OCI-LY1 (cell line): ENCODE measurements around the gene ROBO1.

Experiments
- H2AFZ ChIP-seq: fragments of 200-600 bp; sonication (generic), shearing (Covaris generic); 2 replicates; pipeline ENCODE4 v1.6.0; 2014; ENCODE audit warnings: antibody characterized with exemption, mild to moderate bottlenecking, low read length
- H3F3A ChIP-seq: fragments of 200-600 bp; sonication (generic), shearing (Covaris generic); 2 replicates; pipeline ENCODE4 v1.6.0; 2014; ENCODE audit warnings: mild to moderate bottlenecking, antibody characterized with exemption, low read length, moderate library complexity; ENCODE audit not compliant: insufficient read depth
- H3K27ac ChIP-seq: fragments of 200-600 bp; sonication (generic); 2 replicates; pipeline ENCODE4 v1.5.1; 2014; ENCODE audit warnings: low read length, mixed run types, mild to moderate bottlenecking, low read depth; ENCODE audit not compliant: poor library complexity, severe bottlenecking
- H3K27me3 ChIP-seq: fragments of 200-600 bp; sonication (generic); 2 replicates; pipeline ENCODE4 v1.6.0; 2014; ENCODE audit warnings: antibody characterized with exemption, mild to moderate bottlenecking, low read length, moderate library complexity; ENCODE audit not compliant: insufficient read depth
- H3K36me3 ChIP-seq: fragments of 200-600 bp; sonication (generic); 2 replicates; pipeline ENCODE4 v1.6.1; 2014; ENCODE audit warnings: mild to moderate bottlenecking, antibody characterized with exemption, low read length, moderate library complexity, mixed read lengths; ENCODE audit not compliant: insufficient read depth
- H3K4me1 ChIP-seq: fragments of 200-600 bp; sonication (generic); 2 replicates; pipeline ENCODE4 v1.5.1; 2014; ENCODE audit warnings: mild to moderate bottlenecking, low read length, moderate library complexity; ENCODE audit not compliant: insufficient read depth, severe bottlenecking
- H3K4me2 ChIP-seq: fragments of 200-600 bp; sonication (generic), shearing (Covaris generic); 2 replicates; pipeline ENCODE4 v1.6.1; 2014; ENCODE audit warnings: low read length
- H3K4me3 ChIP-seq: fragments of 200-600 bp; sonication (generic); 2 replicates; pipeline ENCODE4 v1.5.1; 2014; ENCODE audit warnings: low read length, low read depth, mild to moderate bottlenecking, mixed read lengths; ENCODE audit not compliant: poor library complexity, severe bottlenecking
- H3K79me2 ChIP-seq: fragments of 200-600 bp; shearing (Covaris generic); 2 replicates; pipeline ENCODE4 v1.6.1; 2016; ENCODE audit warnings: mixed run types, low read length, mixed read lengths; ENCODE audit not compliant: insufficient read depth
- H3K9ac ChIP-seq: fragments of 200-600 bp; sonication (generic), shearing (Covaris generic); 2 replicates; pipeline ENCODE4 v1.6.1; 2014; ENCODE audit warnings: mild to moderate bottlenecking, low read length, mixed read lengths
- H3K9me2 ChIP-seq: fragments of 200-600 bp; sonication (generic), shearing (Covaris generic); 2 replicates; pipeline ENCODE4 v1.6.1; 2014; ENCODE audit warnings: low read depth, mild to moderate bottlenecking, low read length, mixed read lengths
- H3K9me3 ChIP-seq: fragments of 200-600 bp; shearing (Covaris generic); 2 replicates; pipeline ENCODE4 v1.6.1; 2014; ENCODE audit warnings: low read length, mixed read lengths
- H4K20me1 ChIP-seq: fragments of 200-600 bp; sonication (generic), shearing (Covaris generic); 2 replicates; pipeline ENCODE4 v1.6.0; 2016; ENCODE audit warnings: mild to moderate bottlenecking, low read length; ENCODE audit not compliant: insufficient read depth
- EZH2 ChIP-seq: fragments of 200-600 bp; sonication (generic), shearing (Covaris generic); IDR thresholded peaks from 2 replicates; pipeline ENCODE4 v1.8.0; 2017; ENCODE audit warnings: borderline replicate concordance, mixed run types, mild to moderate bottlenecking, antibody characterized with exemption, low read length, moderate library complexity, mixed read lengths
- TF ChIP-seq, protein P1 (sequence below): fragments of 200-600 bp; sonication (generic), shearing (Covaris generic); IDR thresholded peaks from 2 replicates; pipeline ENCODE4 v1.5.1; 2017; ENCODE audit warnings: mild to moderate bottlenecking, antibody characterized with exemption, low read length, moderate library complexity, mixed read lengths

ROBO1 gene

DNA sequence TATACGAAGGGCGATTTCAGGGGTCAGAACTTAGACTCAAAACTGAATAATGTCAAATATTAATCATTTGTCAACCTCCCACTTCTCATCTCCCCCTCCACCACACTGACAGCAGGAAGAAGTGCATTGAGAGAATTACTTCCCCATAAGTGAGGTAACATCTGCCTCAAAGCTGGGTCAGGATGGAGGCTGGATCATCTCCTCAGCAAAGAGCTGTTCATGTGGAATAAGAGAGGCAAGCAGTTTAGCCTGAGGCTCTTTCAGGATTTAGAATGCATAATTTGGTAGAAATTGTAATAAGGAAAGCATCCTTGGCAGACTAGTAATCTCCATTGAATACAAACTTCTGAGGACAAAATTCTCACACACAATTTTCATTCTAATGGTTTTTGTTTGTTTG is 512.1 kb downstream of the ROBO1 start:
- Histone ChIP-seq H3K4me1 (no peaks in the 10 kb centered on the region), H2AFZ (no peak overlapping the region), H3K4me2 (no peak overlapping the region), H3K9ac (no peak overlapping the region), H3K27ac (no peak overlapping the region), H3K27me3 (no peaks in the 10 kb centered on the region), H3K4me3 (no peak overlapping the region), H3F3A (no peaks in the 10 kb centered on the region), H3K79me2 (no peaks in the 10 kb centered on the region), H4K20me1 (no peaks in the 10 kb centered on the region), H3K9me2 (no peaks in the 10 kb centered on the region), H3K36me3 (no peaks in the 10 kb centered on the region), H3K9me3 (no peaks in the 10 kb centered on the region)
- TF ChIP-seq, protein P1, sequence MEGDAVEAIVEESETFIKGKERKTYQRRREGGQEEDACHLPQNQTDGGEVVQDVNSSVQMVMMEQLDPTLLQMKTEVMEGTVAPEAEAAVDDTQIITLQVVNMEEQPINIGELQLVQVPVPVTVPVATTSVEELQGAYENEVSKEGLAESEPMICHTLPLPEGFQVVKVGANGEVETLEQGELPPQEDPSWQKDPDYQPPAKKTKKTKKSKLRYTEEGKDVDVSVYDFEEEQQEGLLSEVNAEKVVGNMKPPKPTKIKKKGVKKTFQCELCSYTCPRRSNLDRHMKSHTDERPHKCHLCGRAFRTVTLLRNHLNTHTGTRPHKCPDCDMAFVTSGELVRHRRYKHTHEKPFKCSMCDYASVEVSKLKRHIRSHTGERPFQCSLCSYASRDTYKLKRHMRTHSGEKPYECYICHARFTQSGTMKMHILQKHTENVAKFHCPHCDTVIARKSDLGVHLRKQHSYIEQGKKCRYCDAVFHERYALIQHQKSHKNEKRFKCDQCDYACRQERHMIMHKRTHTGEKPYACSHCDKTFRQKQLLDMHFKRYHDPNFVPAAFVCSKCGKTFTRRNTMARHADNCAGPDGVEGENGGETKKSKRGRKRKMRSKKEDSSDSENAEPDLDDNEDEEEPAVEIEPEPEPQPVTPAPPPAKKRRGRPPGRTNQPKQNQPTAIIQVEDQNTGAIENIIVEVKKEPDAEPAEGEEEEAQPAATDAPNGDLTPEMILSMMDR, result no peak
- TF ChIP-seq EZH2, result no peak

DNA sequence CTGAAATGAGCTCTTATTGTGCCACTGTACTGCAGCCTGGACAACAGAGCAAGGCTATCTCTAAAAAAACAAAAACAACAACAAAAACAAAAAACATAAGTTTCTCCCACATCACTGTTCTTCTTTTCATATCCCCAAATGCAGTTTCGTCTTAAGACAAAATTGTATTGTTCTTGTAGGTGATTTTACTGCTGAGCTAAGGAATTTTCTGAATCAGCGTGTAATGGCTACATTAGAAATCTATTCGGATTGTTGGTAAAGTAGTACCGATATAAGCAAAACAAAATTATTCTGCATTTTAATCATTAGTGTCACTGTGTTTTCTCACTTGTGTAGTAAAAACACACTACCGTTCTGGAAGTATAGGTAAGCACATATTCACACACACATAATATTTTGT is 512.5 kb downstream of the ROBO1 start:
- H3K27me3 ChIP-seq, result no peaks in the 10 kb centered on the region
- H3K79me2 ChIP-seq, result no peaks in the 10 kb centered on the region
- H3K9me3 ChIP-seq, result no peaks in the 10 kb centered on the region
- no peak overlapping the region for H3K4me3 ChIP-seq
- no peaks in the 10 kb centered on the region for H4K20me1 ChIP-seq
- no peak overlapping the region for H3K9ac ChIP-seq
- H3K36me3 ChIP-seq, result no peaks in the 10 kb centered on the region
- H3F3A ChIP-seq, result no peaks in the 10 kb centered on the region
- TF ChIP-seq EZH2, result no peak
- TF ChIP-seq, protein P1, result no peak
- H3K9me2 ChIP-seq, result no peaks in the 10 kb centered on the region
- no peak overlapping the region for H3K4me2 ChIP-seq
- no peak overlapping the region for H3K27ac ChIP-seq
- no peak overlapping the region for H2AFZ ChIP-seq
- H3K4me1 ChIP-seq, result no peaks in the 10 kb centered on the region

DNA sequence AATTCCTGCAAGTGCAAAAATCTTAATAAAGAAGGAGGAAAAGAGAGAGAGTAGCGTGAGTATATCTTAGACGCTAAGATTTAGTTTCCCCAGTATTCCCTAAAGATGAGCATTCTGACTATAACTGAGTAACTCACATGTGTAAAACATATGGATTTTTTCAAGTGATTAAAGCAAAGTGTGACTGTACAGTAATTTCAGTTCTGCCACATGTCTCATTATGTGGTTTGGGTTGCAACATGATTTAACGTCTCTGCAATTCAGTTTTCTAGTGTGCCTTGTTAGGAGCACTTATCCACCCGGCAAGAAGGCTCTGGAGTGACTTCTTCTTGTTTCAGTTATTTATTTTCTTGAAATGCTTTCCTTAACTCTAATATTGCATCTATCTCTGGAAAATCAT is 514.1 kb downstream of the ROBO1 start:
- TF ChIP-seq EZH2, result no peak
- TF ChIP-seq, protein P1, result no peak
- Histone ChIP-seq H3K9me2 (no peaks in the 10 kb centered on the region), H3K4me3 (no peak overlapping the region), H2AFZ (no peak overlapping the region), H3K27me3 (no peaks in the 10 kb centered on the region), H3K27ac (no peak overlapping the region), H3F3A (no peaks in the 10 kb centered on the region), H3K9ac (no peak overlapping the region), H3K4me2 (no peak overlapping the region), H3K79me2 (no peaks in the 10 kb centered on the region), H3K9me3 (no peaks in the 10 kb centered on the region), H3K36me3 (no peaks in the 10 kb centered on the region), H4K20me1 (no peaks in the 10 kb centered on the region), H3K4me1 (no peaks in the 10 kb centered on the region)
